Prostate gland (tissue), 2 donors: ENCODE results near the gene LNPEP.

Experiments used
- POLR2AphosphoS5 ChIP-seq: sonication (generic); formaldehyde crosslinking; IDR thresholded peaks from one replicate; pipeline ENCODE4 v1.6.1; 2017; ENCODE audit warnings: antibody characterized with exemption
- TF ChIP-seq, protein P1 (sequence below), 4 experiments: fragments of 200-600 bp in 2 of 4; fragments of 450-650 bp in 2 of 4; sonication (generic) in 2 of 4; IDR thresholded peaks; 1 replicate in 3 of 4; 2 replicates in 1 of 4; pipeline ENCODE4 v1.5.1; 2016 to 2019; ENCODE audit warnings: antibody characterized with exemption in 4 of 4, mild to moderate bottlenecking in 2 of 4, moderate library complexity in 2 of 4

DNA sequence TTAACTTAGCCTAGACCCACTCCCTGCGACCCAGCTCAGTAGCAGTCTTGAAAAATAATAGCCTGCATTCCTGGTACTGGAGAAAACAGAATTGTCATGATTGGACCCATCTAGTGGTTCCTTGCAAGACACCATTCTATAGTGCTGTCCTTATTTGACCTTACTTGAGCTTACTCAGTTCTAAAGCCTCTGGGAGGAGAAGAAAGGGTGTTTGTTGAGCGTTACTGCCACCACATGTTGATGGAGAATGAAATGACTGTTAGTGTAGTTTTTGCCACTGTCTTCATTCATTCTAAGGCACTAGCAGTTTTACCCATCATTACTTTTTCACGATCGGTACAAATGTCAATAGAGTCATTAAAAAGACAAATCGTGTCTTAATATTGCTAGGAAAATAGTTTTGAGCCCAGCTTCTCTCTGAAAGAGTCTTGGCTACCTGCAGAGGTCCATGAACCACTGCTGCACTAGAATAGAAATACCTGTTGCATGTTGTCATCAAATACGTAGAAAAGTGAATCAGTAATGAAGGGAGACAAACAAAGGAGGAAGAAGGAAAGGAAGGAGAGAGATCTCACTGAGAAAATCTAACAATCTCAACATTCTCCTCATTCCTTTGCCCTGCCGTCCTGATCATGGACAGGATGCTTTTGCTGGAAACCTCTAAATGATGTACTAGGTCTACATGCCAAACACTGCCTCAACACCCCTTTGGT is 110.5 kb downstream of the LNPEP start:
- TF ChIP-seq, protein P1, sequence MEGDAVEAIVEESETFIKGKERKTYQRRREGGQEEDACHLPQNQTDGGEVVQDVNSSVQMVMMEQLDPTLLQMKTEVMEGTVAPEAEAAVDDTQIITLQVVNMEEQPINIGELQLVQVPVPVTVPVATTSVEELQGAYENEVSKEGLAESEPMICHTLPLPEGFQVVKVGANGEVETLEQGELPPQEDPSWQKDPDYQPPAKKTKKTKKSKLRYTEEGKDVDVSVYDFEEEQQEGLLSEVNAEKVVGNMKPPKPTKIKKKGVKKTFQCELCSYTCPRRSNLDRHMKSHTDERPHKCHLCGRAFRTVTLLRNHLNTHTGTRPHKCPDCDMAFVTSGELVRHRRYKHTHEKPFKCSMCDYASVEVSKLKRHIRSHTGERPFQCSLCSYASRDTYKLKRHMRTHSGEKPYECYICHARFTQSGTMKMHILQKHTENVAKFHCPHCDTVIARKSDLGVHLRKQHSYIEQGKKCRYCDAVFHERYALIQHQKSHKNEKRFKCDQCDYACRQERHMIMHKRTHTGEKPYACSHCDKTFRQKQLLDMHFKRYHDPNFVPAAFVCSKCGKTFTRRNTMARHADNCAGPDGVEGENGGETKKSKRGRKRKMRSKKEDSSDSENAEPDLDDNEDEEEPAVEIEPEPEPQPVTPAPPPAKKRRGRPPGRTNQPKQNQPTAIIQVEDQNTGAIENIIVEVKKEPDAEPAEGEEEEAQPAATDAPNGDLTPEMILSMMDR (IDR thresholded peaks at IDR 0.05), result no peak
- TF ChIP-seq POLR2AphosphoS5, result no peak
